ENCODE measurements around the gene CALHM3.
"Not testable (repeated sequence)": the region's sequence is repeated elsewhere in the genome, so short reads cannot be mapped to it uniquely, and the experiment has no call there.

The CALHM3 gene

GRCh38 chr10:103502849-103503660, 24.0 kb upstream of the CALHM3 start:
- no peak for DNase-seq (ENCODE audit: low spot score)

- DNase-seq (ENCODE audit: low spot score): no peak
These were observed 22.1 kb upstream of the CALHM3 start for GRCh38 chr10:103501186-103501585.

GRCh38 chr10:103500481-103500880, 21.4 kb upstream of the CALHM3 start:
- DNase-seq (ENCODE audit: low spot score): no peak

GRCh38 chr10:103499881-103500280, 20.8 kb upstream of the CALHM3 start:
- no peak for DNase-seq (ENCODE audit: low spot score)

GRCh38 chr10:103498936-103499638, 20.0 kb upstream of the CALHM3 start:
- DNase-seq (ENCODE audit: low spot score): no peak

- DNase-seq (ENCODE audit: low spot score): no peak
These were observed 18.3 kb upstream of the CALHM3 start for GRCh38 chr10:103497161-103497915.

- DNase-seq (ENCODE audit: low spot score): no peak
These were observed 16.3 kb upstream of the CALHM3 start for GRCh38 chr10:103495321-103495720.

GRCh38 chr10:103493916-103494877, 15.2 kb upstream of the CALHM3 start:
- DNase-seq (ENCODE audit: low spot score): no peak

- no peak for DNase-seq (ENCODE audit: low spot score)
These were observed 14.4 kb upstream of the CALHM3 start, which contains the start of gene NEURL1 for GRCh38 chr10:103493362-103493915. Gene NEURL1, plus strand, starts transcription at chr10:103493705. Its CDS starts 683 bp downstream, at chr10:103494388.

GRCh38 chr10:103492655-103493261, 13.7 kb upstream of the CALHM3 start:
- DNase-seq (ENCODE audit: low spot score): no peak

GRCh38 chr10:103491729-103492364, 12.8 kb upstream of the CALHM3 start:
- DNase-seq (ENCODE audit: low spot score): no peak

- DNase-seq (ENCODE audit: low spot score): no peak
These were observed 11.9 kb upstream of the CALHM3 start for GRCh38 chr10:103490986-103491314.

GRCh38 chr10:103487410-103487708, 8.3 kb upstream of the CALHM3 start:
- DNase-seq (ENCODE audit: low spot score): no peak

GRCh38 chr10:103486635-103487409, 7.8 kb upstream of the CALHM3 start:
- not testable (repeated sequence) for DNase-seq (ENCODE audit: low spot score)

GRCh38 chr10:103481974-103482531, 3.0 kb upstream of the CALHM3 start:
- DNase-seq (ENCODE audit: low spot score): peak; percentile 88

- DNase-seq (ENCODE audit: low spot score): no peak
These were observed 1.5 kb upstream of the CALHM3 start for GRCh38 chr10:103480521-103480920.

GRCh38 chr10:103478671-103479070, 369 bp downstream of the CALHM3 start:
- DNase-seq (ENCODE audit: low spot score): no peak

GRCh38 chr10:103476046-103476768, 2.8 kb downstream of the CALHM3 start:
- DNase-seq (ENCODE audit: low spot score): no peak

GRCh38 chr10:103475437-103475836, 3.6 kb downstream of the CALHM3 start:
- DNase-seq (ENCODE audit: low spot score): no peak

Measured in NAMALWA (cell line).